LNCaP clone FGC (cell line): Measurements from ENCODE around the gene ATP8A2.

Experiments
- DNase-seq: peaks from one replicate; pipeline ENCODE4 v3.0.0-alpha.2; 2011; ENCODE audit warnings: low read depth
- H3K4me3 ChIP-seq: 2 replicates; pipeline ENCODE4 v1.5.1; 2011; ENCODE audit warnings: mild to moderate bottlenecking, low read depth, low read length, control low read depth
- CTCF ChIP-seq: IDR thresholded peaks from 2 replicates; pipeline ENCODE4 v1.5.1; 2012; ENCODE audit warnings: mild to moderate bottlenecking; ENCODE audit not compliant: control insufficient read depth, insufficient read depth; ENCODE audit errors: extremely low read depth

ATP8A2 gene

GRCh38 chr13:25380082-25380481, 8.3 kb downstream of the ATP8A2 start:
- no peak overlapping the region for H3K4me3 ChIP-seq
- TF ChIP-seq CTCF = no peak
- no peak for DNase-seq

- DNase-seq = no peak
- no peak for TF ChIP-seq CTCF
- H3K4me3 ChIP-seq = no peak overlapping the region
Measured at GRCh38 chr13:25380741-25381324, 9.1 kb downstream of the ATP8A2 start.

GRCh38 chr13:25384758-25385410, 13.1 kb downstream of the ATP8A2 start:
- TF ChIP-seq CTCF = no peak
- no peak overlapping the region for H3K4me3 ChIP-seq
- no peak for DNase-seq

- no peak for DNase-seq
- no peak overlapping the region for H3K4me3 ChIP-seq
- no peak for TF ChIP-seq CTCF
Measured at GRCh38 chr13:25391932-25392331, 20.2 kb downstream of the ATP8A2 start.

GRCh38 chr13:25394402-25395060, 22.8 kb downstream of the ATP8A2 start:
- TF ChIP-seq CTCF = no peak
- H3K4me3 ChIP-seq = no peak overlapping the region
- DNase-seq = no peak

GRCh38 chr13:25397763-25398162, 26.0 kb downstream of the ATP8A2 start:
- no peak for DNase-seq
- TF ChIP-seq CTCF = no peak
- no peak overlapping the region for H3K4me3 ChIP-seq

- no peak overlapping the region for H3K4me3 ChIP-seq
- DNase-seq = no peak
- TF ChIP-seq CTCF = no peak
Measured at GRCh38 chr13:25400925-25401324, 29.2 kb downstream of the ATP8A2 start.
